Hepatocyte (in vitro differentiated cells): ENCODE results near the gene TMEM232.

Experiments
- EZH2 ChIP-seq: fragments of 200-600 bp; sonication (generic); IDR thresholded peaks from 2 replicates; pipeline ENCODE4 v1.6.1; 2016; ENCODE audit warnings: antibody characterized with exemption, mild to moderate bottlenecking, borderline replicate concordance
- TF ChIP-seq, protein P1 (sequence below): fragments of 200-600 bp; sonication (generic); IDR thresholded peaks from 2 replicates; pipeline ENCODE4 v1.5.1; 2016; ENCODE audit warnings: antibody characterized with exemption, mild to moderate bottlenecking; ENCODE audit not compliant: poor library complexity

DNA sequence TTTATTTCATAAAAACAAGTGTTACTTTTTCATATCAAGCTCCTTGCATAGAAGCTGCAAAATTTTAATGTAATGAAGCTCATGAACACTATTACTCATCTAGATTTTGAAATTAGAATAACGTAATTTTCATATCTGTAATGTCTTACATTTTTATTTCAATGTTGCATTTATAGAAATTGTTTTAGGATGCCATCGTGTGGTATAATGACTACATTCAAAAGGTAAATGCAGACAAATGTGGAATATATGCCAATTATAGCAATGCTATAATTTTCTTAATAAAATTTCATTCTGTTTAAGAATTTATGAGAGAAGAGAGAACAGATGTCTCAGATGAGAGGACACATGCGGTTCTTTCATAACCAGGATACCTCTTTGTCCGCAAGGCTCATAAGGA is 230.2 kb downstream of the TMEM232 start:
- TF ChIP-seq, protein P1, sequence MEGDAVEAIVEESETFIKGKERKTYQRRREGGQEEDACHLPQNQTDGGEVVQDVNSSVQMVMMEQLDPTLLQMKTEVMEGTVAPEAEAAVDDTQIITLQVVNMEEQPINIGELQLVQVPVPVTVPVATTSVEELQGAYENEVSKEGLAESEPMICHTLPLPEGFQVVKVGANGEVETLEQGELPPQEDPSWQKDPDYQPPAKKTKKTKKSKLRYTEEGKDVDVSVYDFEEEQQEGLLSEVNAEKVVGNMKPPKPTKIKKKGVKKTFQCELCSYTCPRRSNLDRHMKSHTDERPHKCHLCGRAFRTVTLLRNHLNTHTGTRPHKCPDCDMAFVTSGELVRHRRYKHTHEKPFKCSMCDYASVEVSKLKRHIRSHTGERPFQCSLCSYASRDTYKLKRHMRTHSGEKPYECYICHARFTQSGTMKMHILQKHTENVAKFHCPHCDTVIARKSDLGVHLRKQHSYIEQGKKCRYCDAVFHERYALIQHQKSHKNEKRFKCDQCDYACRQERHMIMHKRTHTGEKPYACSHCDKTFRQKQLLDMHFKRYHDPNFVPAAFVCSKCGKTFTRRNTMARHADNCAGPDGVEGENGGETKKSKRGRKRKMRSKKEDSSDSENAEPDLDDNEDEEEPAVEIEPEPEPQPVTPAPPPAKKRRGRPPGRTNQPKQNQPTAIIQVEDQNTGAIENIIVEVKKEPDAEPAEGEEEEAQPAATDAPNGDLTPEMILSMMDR = no peak
- no peak for TF ChIP-seq EZH2
